ENCODE data around the gene GAREM1. TPM values are rescaled to one million over a fixed set of nuclear protein-coding genes. Genes with fewer than 3 reads are reported as not detected.

The GAREM1 gene
- total and polyA plus RNA-seq, 2 of the 8 experiments (the other 6 are each of a cell fraction or from before 2014, with no cell fraction given), result 3.6 to 9.2 TPM

GRCh38 chr18:32249147-32249929 lies 221.3 kb downstream of the GAREM1 start (continued):
- TF ChIP-seq CHD7 (IDR thresholded peaks at IDR 0.05; ENCODE audit: insufficient replicate concordance, low read length), result no peak
- TF ChIP-seq TCF12 (IDR thresholded peaks at IDR 0.05; ENCODE audit: low read depth, low read length), result no peak
- TF ChIP-seq POLR2AphosphoS5 (IDR thresholded peaks at IDR 0.05; ENCODE audit: low read depth, low read length), result no peak
- TF ChIP-seq CBX5 (IDR thresholded peaks at IDR 0.05; ENCODE audit: low read depth, low read length), result no peak
- no peak for TF ChIP-seq USF2 (IDR thresholded peaks at IDR 0.05; ENCODE audit: low read length)
- TF ChIP-seq SRF (IDR thresholded peaks at IDR 0.05; ENCODE audit: low read depth, low read length), result no peak
- no peak for TF ChIP-seq EP300 (IDR thresholded peaks at IDR 0.05; ENCODE audit: borderline replicate concordance in 1 of 2, low read depth in 2 of 2, low read length in 2 of 2)
- TF ChIP-seq PHF8 (conservative IDR thresholded peaks at IDR 0.05; ENCODE audit: low read depth, low read length), result no peak
- no peak for TF ChIP-seq SP4 (IDR thresholded peaks at IDR 0.05; ENCODE audit: low read length)

Measured in H1 (cell line).